ENCODE data around the gene CEP89.

The CEP89 gene

DNA sequence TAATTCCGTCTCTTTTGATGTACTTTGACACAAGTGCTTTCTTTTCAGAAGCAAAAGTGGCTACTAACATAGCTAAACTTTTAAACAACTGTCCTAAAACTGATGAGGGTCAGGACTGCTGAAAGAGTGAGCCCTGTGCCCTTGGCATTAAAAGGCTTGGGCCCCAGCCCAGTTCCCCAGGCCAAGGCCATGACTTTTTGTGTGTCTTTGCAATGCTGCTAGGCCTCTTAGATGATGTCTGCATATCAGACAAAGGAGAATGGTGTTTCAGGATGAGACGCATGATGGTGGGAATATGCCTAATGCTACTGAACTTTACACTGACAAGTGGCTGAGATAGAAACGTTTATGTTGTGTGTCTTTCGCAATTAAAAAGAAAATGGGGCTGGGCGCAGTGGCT, 140.1 kb downstream of the CEP89 start:
- TF ChIP-seq, protein P1, sequence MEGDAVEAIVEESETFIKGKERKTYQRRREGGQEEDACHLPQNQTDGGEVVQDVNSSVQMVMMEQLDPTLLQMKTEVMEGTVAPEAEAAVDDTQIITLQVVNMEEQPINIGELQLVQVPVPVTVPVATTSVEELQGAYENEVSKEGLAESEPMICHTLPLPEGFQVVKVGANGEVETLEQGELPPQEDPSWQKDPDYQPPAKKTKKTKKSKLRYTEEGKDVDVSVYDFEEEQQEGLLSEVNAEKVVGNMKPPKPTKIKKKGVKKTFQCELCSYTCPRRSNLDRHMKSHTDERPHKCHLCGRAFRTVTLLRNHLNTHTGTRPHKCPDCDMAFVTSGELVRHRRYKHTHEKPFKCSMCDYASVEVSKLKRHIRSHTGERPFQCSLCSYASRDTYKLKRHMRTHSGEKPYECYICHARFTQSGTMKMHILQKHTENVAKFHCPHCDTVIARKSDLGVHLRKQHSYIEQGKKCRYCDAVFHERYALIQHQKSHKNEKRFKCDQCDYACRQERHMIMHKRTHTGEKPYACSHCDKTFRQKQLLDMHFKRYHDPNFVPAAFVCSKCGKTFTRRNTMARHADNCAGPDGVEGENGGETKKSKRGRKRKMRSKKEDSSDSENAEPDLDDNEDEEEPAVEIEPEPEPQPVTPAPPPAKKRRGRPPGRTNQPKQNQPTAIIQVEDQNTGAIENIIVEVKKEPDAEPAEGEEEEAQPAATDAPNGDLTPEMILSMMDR (IDR thresholded peaks at IDR 0.05): no peak
- Mint-ChIP-seq H3K9me3 (peaks cover 3% of the 10 kb centered on the region), H3K36me3 (ENCODE audit: low read depth) (peaks cover 4% of the 10 kb centered on the region), H3K4me3 (no peak overlapping the region), H3K27ac (no peak overlapping the region), H3K4me1 (peaks cover 10% of the 10 kb centered on the region), H3K27me3 (ENCODE audit: low read depth, poor library complexity) (peaks cover 4% of the 10 kb centered on the region)
- no peak for DNase-seq

DNA sequence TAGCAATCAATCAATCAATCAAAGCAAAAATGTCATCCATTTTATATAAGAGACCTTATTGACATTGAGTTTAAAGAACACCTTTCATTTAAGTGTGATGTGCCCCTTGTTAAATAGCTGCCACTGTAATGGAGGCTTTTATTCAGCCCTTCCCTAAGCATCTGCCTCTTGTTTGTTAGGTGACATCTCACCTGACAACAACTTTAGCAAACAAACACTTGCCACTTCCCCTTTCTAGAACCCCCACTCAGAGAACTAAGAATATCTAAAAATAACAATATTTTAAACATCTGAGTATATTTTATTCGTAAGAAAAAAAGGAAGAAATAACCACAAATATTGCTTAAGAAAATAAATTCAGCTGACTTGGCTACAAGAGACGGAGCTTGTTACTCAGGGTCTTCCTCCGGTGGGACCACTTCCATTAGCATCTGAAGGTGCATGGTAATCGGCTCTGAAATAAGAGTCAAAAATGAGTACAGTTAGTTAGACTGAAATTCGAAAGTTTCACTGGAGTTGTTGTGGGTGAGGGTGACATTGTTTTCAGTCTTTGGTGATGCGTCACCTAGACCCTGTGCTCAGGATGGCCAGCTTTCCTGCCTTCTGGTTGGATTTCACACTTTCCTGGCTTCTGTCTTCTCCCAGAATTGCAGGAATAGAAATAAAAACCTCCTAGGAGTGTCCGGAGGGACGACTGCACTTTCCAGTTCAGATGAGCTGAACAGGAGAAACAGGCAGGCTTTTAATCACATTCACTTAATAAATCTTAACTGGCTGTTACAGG, 141.3 kb downstream of the CEP89 start:
- H3K9me3 Mint-ChIP-seq: peaks cover 3% of the 10 kb centered on the region
- H3K27me3 Mint-ChIP-seq (ENCODE audit: low read depth, poor library complexity): peaks cover 4% of the 10 kb centered on the region
- DNase-seq: no peak
- H3K27ac Mint-ChIP-seq: peak overlapping the region; percentile 90
- H3K4me3 Mint-ChIP-seq: no peak overlapping the region
- H3K4me1 Mint-ChIP-seq: peaks cover 10% of the 10 kb centered on the region
- TF ChIP-seq, protein P1 (IDR thresholded peaks at IDR 0.05): no peak
- H3K36me3 Mint-ChIP-seq (ENCODE audit: low read depth): peaks cover 4% of the 10 kb centered on the region

DNA sequence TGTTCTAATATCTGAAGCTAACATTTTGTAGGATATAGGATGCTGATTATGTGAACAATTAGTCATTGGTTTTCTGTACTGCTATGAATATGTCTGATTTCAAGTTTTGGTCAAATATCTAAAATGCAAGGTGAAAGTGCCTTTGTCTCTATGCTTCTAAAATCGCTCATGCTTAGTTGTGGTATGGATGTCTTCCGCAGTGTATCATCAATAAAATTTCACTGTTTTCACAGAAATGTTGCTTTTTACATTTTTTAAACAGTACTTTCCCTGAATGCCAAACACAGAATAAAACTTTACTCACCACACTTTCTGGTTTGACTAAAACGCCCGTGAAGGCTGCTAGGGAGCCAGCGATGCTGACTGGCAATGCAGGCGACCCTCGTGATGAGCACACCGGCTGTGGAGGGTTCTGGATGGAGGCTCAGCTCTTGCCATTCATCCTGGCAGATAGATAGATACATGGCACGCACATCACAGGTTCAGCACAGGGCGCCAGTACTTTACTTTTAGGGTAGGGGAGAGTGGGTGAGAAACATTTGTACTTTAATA, 142.3 kb downstream of the CEP89 start:
- peaks cover 4% of the 10 kb centered on the region for H3K27me3 Mint-ChIP-seq (ENCODE audit: low read depth, poor library complexity)
- no peak for DNase-seq
- H3K4me1 Mint-ChIP-seq: peaks cover 20% of the 10 kb centered on the region
- no peak overlapping the region for H3K27ac Mint-ChIP-seq
- TF ChIP-seq, protein P1 (IDR thresholded peaks at IDR 0.05): no peak
- H3K36me3 Mint-ChIP-seq (ENCODE audit: low read depth): peaks cover 4% of the 10 kb centered on the region
- H3K9me3 Mint-ChIP-seq: peaks cover 3% of the 10 kb centered on the region
- H3K4me3 Mint-ChIP-seq: no peak overlapping the region

DNA sequence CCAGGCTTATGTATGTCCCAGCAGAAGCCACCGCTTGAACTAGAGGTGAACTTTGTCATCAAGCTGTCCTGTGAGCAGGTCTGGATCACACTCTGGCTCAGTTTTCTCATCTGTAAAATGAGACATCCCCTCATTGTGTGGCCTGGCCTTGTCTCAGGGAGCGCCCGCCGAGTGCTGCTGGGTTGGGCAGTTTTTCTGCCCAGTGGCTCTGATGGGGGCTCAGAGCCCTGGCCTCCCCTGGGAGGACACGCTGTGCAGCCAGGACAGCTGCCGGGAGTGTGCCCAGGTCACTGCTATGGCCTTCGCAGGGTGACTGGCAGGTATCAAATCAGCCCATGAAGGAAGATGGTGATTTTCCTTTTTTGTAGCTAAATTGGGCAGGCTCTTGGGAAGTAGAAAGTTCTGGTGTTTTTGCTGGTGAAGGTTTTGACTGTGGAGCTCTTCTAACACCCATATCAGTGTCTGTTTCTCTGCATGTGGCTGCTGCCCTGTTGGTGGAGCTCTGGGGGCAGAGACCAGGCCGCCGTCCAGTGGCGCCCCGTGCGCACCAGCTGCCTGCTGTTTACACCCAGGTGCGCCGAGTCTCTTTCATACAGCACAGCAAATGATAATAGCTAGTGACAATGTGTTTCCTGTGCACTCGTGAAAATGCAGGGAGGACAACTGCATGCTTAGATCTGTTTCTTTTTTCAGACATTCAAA, 143.0 kb downstream of the CEP89 start:
- peaks cover 21% of the 10 kb centered on the region for H3K4me1 Mint-ChIP-seq
- TF ChIP-seq, protein P1 (IDR thresholded peaks at IDR 0.05): no peak
- H3K27ac Mint-ChIP-seq: no peak overlapping the region
- peaks cover 3% of the 10 kb centered on the region for H3K9me3 Mint-ChIP-seq
- no peak overlapping the region for H3K4me3 Mint-ChIP-seq
- H3K27me3 Mint-ChIP-seq (ENCODE audit: low read depth, poor library complexity): peaks cover 4% of the 10 kb centered on the region
- no peak for DNase-seq
- peaks cover 4% of the 10 kb centered on the region for H3K36me3 Mint-ChIP-seq (ENCODE audit: low read depth)

GRCh38 chr19:32828139-32828538, 143.6 kb downstream of the CEP89 start:
- no peak overlapping the region for H3K27ac Mint-ChIP-seq
- peaks cover 3% of the 10 kb centered on the region for H3K9me3 Mint-ChIP-seq
- no peak overlapping the region for H3K4me3 Mint-ChIP-seq
- H3K36me3 Mint-ChIP-seq (ENCODE audit: low read depth): peaks cover 4% of the 10 kb centered on the region
- peaks cover 27% of the 10 kb centered on the region for H3K4me1 Mint-ChIP-seq
- DNase-seq: no peak
- peaks cover 4% of the 10 kb centered on the region for H3K27me3 Mint-ChIP-seq (ENCODE audit: low read depth, poor library complexity)
- TF ChIP-seq, protein P1 (IDR thresholded peaks at IDR 0.05): no peak
